ENCODE measurements around the gene NKX2-4.

Gene NKX2-4

DNA sequence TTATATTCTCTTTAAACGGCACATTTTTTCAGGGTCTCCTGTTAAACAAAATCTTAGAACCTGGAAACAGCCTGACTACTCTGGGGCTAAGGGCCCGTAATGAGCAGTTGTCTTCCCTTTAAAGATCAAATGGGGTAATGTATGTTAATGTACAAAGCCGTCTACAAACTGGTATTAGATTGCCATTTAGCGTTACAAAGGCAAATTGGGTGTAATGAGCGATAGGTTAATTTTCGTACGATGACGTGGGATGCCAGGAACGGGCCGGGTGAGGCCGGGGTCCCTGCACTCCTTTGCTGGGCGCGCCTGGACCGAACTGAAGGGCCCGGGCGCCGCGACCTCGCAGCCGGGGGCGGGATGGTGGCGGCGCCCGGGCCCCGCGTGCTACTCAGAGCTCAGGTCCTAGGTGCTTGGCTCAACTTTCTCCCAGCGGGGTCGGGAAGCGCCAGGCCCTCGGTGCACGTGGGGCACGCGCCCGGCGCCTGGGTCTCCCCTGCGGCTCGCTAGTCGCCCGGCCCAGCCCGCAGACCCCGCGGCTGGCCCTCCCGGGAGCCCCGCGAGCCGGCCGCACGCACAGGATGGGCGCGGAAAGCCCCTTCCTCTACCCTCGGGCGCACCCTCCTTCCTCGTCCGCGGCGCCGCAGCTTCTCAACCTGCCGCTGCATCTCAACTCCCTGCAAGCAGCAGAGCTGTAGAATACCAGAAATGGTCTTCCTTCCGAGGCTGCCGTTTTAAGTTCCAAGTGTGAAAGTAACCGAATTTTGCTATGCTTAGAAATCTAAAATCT, 5.9 kb downstream of the NKX2-4 start:
- TF ChIP-seq, protein P1, sequence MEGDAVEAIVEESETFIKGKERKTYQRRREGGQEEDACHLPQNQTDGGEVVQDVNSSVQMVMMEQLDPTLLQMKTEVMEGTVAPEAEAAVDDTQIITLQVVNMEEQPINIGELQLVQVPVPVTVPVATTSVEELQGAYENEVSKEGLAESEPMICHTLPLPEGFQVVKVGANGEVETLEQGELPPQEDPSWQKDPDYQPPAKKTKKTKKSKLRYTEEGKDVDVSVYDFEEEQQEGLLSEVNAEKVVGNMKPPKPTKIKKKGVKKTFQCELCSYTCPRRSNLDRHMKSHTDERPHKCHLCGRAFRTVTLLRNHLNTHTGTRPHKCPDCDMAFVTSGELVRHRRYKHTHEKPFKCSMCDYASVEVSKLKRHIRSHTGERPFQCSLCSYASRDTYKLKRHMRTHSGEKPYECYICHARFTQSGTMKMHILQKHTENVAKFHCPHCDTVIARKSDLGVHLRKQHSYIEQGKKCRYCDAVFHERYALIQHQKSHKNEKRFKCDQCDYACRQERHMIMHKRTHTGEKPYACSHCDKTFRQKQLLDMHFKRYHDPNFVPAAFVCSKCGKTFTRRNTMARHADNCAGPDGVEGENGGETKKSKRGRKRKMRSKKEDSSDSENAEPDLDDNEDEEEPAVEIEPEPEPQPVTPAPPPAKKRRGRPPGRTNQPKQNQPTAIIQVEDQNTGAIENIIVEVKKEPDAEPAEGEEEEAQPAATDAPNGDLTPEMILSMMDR (IDR thresholded peaks at IDR 0.05) = no peak
- Histone ChIP-seq H3K79me2 (no peaks in the 10 kb centered on the region), H2AFZ (no peak overlapping the region), H3K27ac (no peak overlapping the region), H3K4me2 (ENCODE audit: low read length) (no peak overlapping the region), H3K27me3 (ENCODE audit: control insufficient read depth, insufficient read depth, low read length) (peaks cover 4% of the 10 kb centered on the region), H3K9me3 (ENCODE audit: control insufficient read depth, low read length) (no peaks in the 10 kb centered on the region), H3K36me3 (ENCODE audit: control insufficient read depth, insufficient read depth, low read length) (no peaks in the 10 kb centered on the region), H3K4me1 (peaks cover 2% of the 10 kb centered on the region), H3K9ac (no peak overlapping the region), H3K4me3 (ENCODE audit: low read depth, low read length) (no peak overlapping the region)

DNA sequence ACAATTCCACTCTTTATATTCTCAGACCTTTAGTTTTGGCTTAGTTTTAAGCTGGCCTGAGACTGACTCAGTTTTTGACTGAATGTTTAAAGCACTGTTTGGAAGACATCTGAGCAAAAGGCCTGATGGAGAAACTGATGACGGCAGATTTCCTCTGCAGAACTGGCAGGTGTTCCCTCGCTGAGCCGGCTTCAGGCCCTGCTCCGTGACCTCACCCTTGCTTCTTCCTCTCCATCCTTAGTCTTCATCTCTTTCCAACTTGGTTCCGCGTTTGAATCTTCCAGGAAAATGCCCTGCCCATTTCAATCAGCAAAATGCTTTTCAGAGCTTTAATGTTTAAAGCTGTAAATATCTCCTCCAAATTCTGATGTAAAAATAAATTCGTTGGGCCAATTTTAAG, 6.6 kb downstream of the NKX2-4 start:
- Histone ChIP-seq H3K9ac (no peak overlapping the region), H3K4me3 (ENCODE audit: low read depth, low read length) (no peak overlapping the region), H3K27ac (no peak overlapping the region), H3K79me2 (no peaks in the 10 kb centered on the region), H3K36me3 (ENCODE audit: control insufficient read depth, insufficient read depth, low read length) (no peaks in the 10 kb centered on the region), H2AFZ (no peak overlapping the region), H3K4me2 (ENCODE audit: low read length) (no peak overlapping the region), H3K27me3 (ENCODE audit: control insufficient read depth, insufficient read depth, low read length) (peaks cover 4% of the 10 kb centered on the region), H3K9me3 (ENCODE audit: control insufficient read depth, low read length) (no peaks in the 10 kb centered on the region), H3K4me1 (peaks cover 2% of the 10 kb centered on the region)
- TF ChIP-seq, protein P1 (IDR thresholded peaks at IDR 0.05) = no peak

- no peak overlapping the region for H3K9ac ChIP-seq
- H3K27ac ChIP-seq = no peak overlapping the region
- no peak overlapping the region for H3K4me2 ChIP-seq (ENCODE audit: low read length)
- TF ChIP-seq, protein P1 (IDR thresholded peaks at IDR 0.05) = no peak
- no peak overlapping the region for H2AFZ ChIP-seq
- H3K36me3 ChIP-seq (ENCODE audit: control insufficient read depth, insufficient read depth, low read length) = no peaks in the 10 kb centered on the region
- no peaks in the 10 kb centered on the region for H3K27me3 ChIP-seq (ENCODE audit: control insufficient read depth, insufficient read depth, low read length)
- no peaks in the 10 kb centered on the region for H3K9me3 ChIP-seq (ENCODE audit: control insufficient read depth, low read length)
- no peaks in the 10 kb centered on the region for H3K79me2 ChIP-seq
- H3K4me1 ChIP-seq = peaks cover 2% of the 10 kb centered on the region
- H3K4me3 ChIP-seq (ENCODE audit: low read depth, low read length) = no peak overlapping the region
Observed at GRCh38 chr20:21389368-21389767, 8.0 kb downstream of the NKX2-4 start.

- Histone ChIP-seq H3K79me2 (no peaks in the 10 kb centered on the region), H3K9ac (no peak overlapping the region), H2AFZ (no peak overlapping the region), H3K9me3 (ENCODE audit: control insufficient read depth, low read length) (no peaks in the 10 kb centered on the region), H3K27me3 (ENCODE audit: control insufficient read depth, insufficient read depth, low read length) (no peaks in the 10 kb centered on the region), H3K36me3 (ENCODE audit: control insufficient read depth, insufficient read depth, low read length) (no peaks in the 10 kb centered on the region), H3K27ac (no peak overlapping the region), H3K4me1 (peaks cover 2% of the 10 kb centered on the region), H3K4me3 (ENCODE audit: low read depth, low read length) (no peak overlapping the region), H3K4me2 (ENCODE audit: low read length) (no peak overlapping the region)
- TF ChIP-seq, protein P1 (IDR thresholded peaks at IDR 0.05) = no peak
Observed at GRCh38 chr20:21388566-21388965, 8.8 kb downstream of the NKX2-4 start.

DNA sequence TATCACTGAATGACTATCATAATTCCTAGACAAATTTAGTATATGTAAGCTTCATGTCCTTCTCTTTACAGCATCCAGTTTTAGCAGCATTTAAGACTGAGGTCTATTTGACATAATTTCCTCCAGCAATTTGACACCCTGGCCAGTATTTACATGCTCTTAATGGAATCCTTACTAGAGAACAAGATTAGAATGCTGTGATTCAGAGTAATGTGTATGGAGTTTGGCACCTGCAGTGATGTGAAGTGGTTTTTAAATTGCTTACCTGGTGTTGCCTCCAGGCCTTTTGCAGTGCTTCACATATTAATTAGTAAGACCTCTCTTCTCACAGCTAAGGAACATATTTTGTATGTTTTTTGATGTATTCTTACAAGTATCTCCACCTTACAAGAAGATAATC, 9.8 kb downstream of the NKX2-4 start:
- Histone ChIP-seq H3K27ac (no peak overlapping the region), H3K79me2 (no peaks in the 10 kb centered on the region), H3K36me3 (ENCODE audit: control insufficient read depth, insufficient read depth, low read length) (no peaks in the 10 kb centered on the region), H3K9ac (no peak overlapping the region), H2AFZ (no peak overlapping the region), H3K4me1 (peaks cover 2% of the 10 kb centered on the region), H3K4me3 (ENCODE audit: low read depth, low read length) (no peak overlapping the region), H3K9me3 (ENCODE audit: control insufficient read depth, low read length) (no peaks in the 10 kb centered on the region), H3K27me3 (ENCODE audit: control insufficient read depth, insufficient read depth, low read length) (no peaks in the 10 kb centered on the region), H3K4me2 (ENCODE audit: low read length) (no peak overlapping the region)
- TF ChIP-seq, protein P1 (IDR thresholded peaks at IDR 0.05) = no peak

Measured in parathyroid adenoma (tissue), 2 donors.